Heart right ventricle (tissue), 16 donors: ENCODE measurements around the gene LINC00237. TPM values are rescaled to one million over a fixed set of nuclear protein-coding genes. Genes with fewer than 3 reads are reported as not detected.

Source experiments
- ATAC-seq, 8 donors: fragments of 200-7000 bp; cut with Tn5 transposase; one replicate each; pipeline ENCODE4 v1.9.1; 2020; ENCODE audit warnings: mild to moderate bottlenecking in 8 of 8, moderate library complexity in 8 of 8, moderate number of reproducible peaks in 1 of 8
- DNase-seq, 2 donors: peaks; one replicate each; pipeline ENCODE4 v3.0.0-alpha.2; 2020
- H3K27ac ChIP-seq, 10 donors: fragments of 200-600 bp; sonication (generic) in 2 of 10; one replicate each; pipeline versions ENCODE4 v1.5.0 to v1.8.0; 2020 to 2022; ENCODE audit warnings: mild to moderate bottlenecking in 3 of 10
- H3K27me3 ChIP-seq, 7 donors: fragments of 200-600 bp; one replicate each; pipeline ENCODE4 v1.8.0; 2021 to 2022; ENCODE audit warnings: mild to moderate bottlenecking in 2 of 7
- H3K36me3 ChIP-seq, 9 donors: fragments of 200-600 bp; sonication (generic) in 1 of 9; one replicate each; pipeline versions ENCODE4 v1.5.0 to v1.8.0; 2020 to 2022; ENCODE audit warnings: mild to moderate bottlenecking in 2 of 9
- H3K4me1 ChIP-seq, 9 donors: fragments of 200-600 bp; sonication (generic) in 1 of 9; one replicate each; pipeline versions ENCODE4 v1.5.0 to v1.8.0; 2020 to 2022; ENCODE audit warnings: mild to moderate bottlenecking in 4 of 9
- H3K4me3 ChIP-seq, 10 donors: fragments of 200-600 bp; sonication (generic) in 2 of 10; one replicate each; pipeline versions ENCODE4 v1.5.0 to v1.8.0; 2020 to 2022; ENCODE audit warnings: mild to moderate bottlenecking in 7 of 10, moderate library complexity in 2 of 10
- H3K9me3 ChIP-seq, 11 donors: fragments of 200-600 bp in 10 of 11; sonication (generic) in 2 of 11; one replicate each; pipeline versions ENCODE4 v1.5.0 to v1.8.0; 2013 to 2022; ENCODE audit warnings: mild to moderate bottlenecking in 2 of 11, control low read depth in 1 of 11, moderate library complexity in 1 of 11
- WGBS, 2 donors: extraction: QIAGEN DNeasy Blood & Tissue Kit; methylation state at CpG; one replicate each; pipeline ENCODE4 v1.1.7; 2013; ENCODE audit warnings: inconsistent platforms in 1 of 2; 5-methylcytosine and 5-hydroxymethylcytosine counted together
- intact Hi-C, 10 donors: fragments of 100-400 bp; cut with DNase I; formaldehyde crosslinking; loops; one replicate each; pipeline versions ENCODE4 v1.11.1 to v1.14.2; 2022
- polyA plus RNA-seq, 2 donors: library from polyadenylated mRNA; stranded (reverse); fragments of 200-250 nt; gene quantifications; one replicate each; pipeline ENCODE4 v1.2.3, GENCODE V29; 2013
- total RNA-seq, 10 donors: library from RNA; stranded (reverse); fragmentation: NEBNext Ultra II Directional in 3 of 10; extraction: Animal tissue kit (Norgen Biotek cat#: 25700) in 3 of 10; gene quantifications; one replicate each; pipeline versions ENCODE4 v1.2.1 to v1.2.4, GENCODE V29; 2021 to 2023
- TF ChIP-seq, protein P1 (sequence below), 9 donors: fragments of 200-600 bp; sonication (generic) in 2 of 9; IDR thresholded peaks; one replicate each; pipeline versions ENCODE4 v1.5.0 to v1.8.0; 2021 to 2022; ENCODE audit warnings: antibody characterized with exemption in 9 of 9, mild to moderate bottlenecking in 5 of 9, moderate library complexity in 1 of 9
- donor health status: Arrhythmogenic right ventricular cardiomyopathy.
- donor health status: ischemic (EF 13 %, LVEDD 7.1; RV severe dilation, severe dysfunction).
- donor health status: healthy with polysubstance abuse.
- donor health status: DM: no; HTN: yes; CAD: no.
- donor health status: DM: no; HTN: no; CAD: no.
- donor health status: ischemic (EF 25% LVEDD 6.9; RV normal size, moderate dysfunction).
- donor health status: ischemic (EF 25% LVEDD 5.7; RV mildly dilated, moderate dysfunction).
- donor health status: healthy.
- donor health status: DM: yes; HTN: yes; CAD: no.
- donor health status: Ischemic cardiomyopathy.
- donor health status: ischemic (EF 35%, LVEDD 5.7; RV mildly dilated, moderate dysfunction).
- donor health status: nonischemic (EF 11% LVEDD 7.7; RV severe dilation, severe dysfunction).
- donor health status: DM: yes; HTN: yes; CAD: no.
- donor health status: PGD.
- donor health status: ischemic (EF 29% LVEDD 5.4; RV normal size, mild dysfunction).
- donor health status: nonischemic (EF 23%, LVEDD 6.1; RV moderate dilation, normal function).

LINC00237 gene
- total and polyA plus RNA-seq, 12 donors: not detected

- Histone ChIP-seq H3K4me1 (no peaks in the 10 kb centered on the region), H3K27ac (no peak overlapping the region), H3K9me3 (no peaks in the 10 kb centered on the region), H3K4me3 (no peak overlapping the region), H3K27me3 (no peaks in the 10 kb centered on the region), H3K36me3 (peaks cover 0 to 68% (median 7%) of the 10 kb centered on the region in 9 donors)
- ATAC-seq (no peak), DNase-seq (no peak)
- 95 to 97% methylated on average over 8 of the region's 8 CpGs for WGBS, 2 donors
- TF ChIP-seq, protein P1, sequence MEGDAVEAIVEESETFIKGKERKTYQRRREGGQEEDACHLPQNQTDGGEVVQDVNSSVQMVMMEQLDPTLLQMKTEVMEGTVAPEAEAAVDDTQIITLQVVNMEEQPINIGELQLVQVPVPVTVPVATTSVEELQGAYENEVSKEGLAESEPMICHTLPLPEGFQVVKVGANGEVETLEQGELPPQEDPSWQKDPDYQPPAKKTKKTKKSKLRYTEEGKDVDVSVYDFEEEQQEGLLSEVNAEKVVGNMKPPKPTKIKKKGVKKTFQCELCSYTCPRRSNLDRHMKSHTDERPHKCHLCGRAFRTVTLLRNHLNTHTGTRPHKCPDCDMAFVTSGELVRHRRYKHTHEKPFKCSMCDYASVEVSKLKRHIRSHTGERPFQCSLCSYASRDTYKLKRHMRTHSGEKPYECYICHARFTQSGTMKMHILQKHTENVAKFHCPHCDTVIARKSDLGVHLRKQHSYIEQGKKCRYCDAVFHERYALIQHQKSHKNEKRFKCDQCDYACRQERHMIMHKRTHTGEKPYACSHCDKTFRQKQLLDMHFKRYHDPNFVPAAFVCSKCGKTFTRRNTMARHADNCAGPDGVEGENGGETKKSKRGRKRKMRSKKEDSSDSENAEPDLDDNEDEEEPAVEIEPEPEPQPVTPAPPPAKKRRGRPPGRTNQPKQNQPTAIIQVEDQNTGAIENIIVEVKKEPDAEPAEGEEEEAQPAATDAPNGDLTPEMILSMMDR (IDR thresholded peaks at IDR 0.05): no peak
- intact Hi-C loops: loop anchor here in 1 of 10 donors (10.0 kb wide), 1 partner anchor 239 kb away; no protein-coding TSS in a partner anchor
These were observed 30.0 kb upstream of the LINC00237 start for GRCh38 chr20:21136015-21136732.

DNA sequence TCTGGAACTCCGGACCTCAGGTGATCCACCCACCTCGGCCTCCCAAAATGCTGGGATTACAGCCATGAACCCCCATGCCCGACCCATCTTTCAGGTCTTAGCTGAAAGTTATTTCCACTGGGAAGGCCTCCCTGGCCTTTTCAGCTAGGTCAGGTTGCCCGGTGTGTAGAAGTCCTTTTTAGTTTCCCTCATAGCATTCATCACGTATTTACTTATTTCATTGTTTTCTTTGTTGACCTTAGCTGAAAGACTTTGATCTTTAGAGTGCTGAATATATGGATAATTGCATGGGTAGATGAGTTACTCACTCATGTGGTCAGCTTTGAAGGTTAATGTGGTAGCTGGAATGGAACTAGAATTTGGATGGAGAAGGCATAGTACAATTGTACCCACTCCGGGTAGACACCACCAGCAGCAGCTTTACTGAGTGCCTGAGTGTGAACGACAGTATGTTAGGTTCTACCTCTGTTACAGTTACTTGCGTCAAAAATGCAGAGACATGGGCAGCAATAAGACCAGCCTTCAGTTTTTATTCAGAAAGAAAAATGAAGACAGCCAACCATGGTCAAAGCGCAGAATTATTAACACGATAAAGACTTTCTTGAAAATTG, 28.8 kb upstream of the LINC00237 start:
- Histone ChIP-seq H3K36me3 (peaks cover 0 to 70% (median 7%) of the 10 kb centered on the region in 9 donors), H3K4me1 (no peaks in the 10 kb centered on the region), H3K27ac (no peak overlapping the region), H3K27me3 (no peaks in the 10 kb centered on the region), H3K9me3 (no peaks in the 10 kb centered on the region), H3K4me3 (no peak overlapping the region)
- 94 to 96% methylated on average over 10 of the region's 10 CpGs for WGBS, 2 donors
- intact Hi-C loops: loop anchor here in 1 of 10 donors (10.0 kb wide), 1 partner anchor 240 kb away; no protein-coding TSS in a partner anchor
- DNase-seq (no peak), ATAC-seq (no peak)
- TF ChIP-seq, protein P1 (IDR thresholded peaks at IDR 0.05): no peak

- Histone ChIP-seq H3K4me1 (no peaks in the 10 kb centered on the region), H3K36me3 (peaks cover 0 to 70% (median 7%) of the 10 kb centered on the region in 9 donors), H3K4me3 (no peak overlapping the region), H3K27me3 (no peaks in the 10 kb centered on the region), H3K9me3 (no peaks in the 10 kb centered on the region), H3K27ac (no peak overlapping the region)
- DNase-seq (no peak), ATAC-seq (no peak)
- 92 to 94% methylated on average over 16 of the region's 16 CpGs for WGBS, 2 donors
- TF ChIP-seq, protein P1 (IDR thresholded peaks at IDR 0.05): no peak
- intact Hi-C loops: loop anchor here in 1 of 10 donors (10.0 kb wide), 1 partner anchor 241 kb away; no protein-coding TSS in a partner anchor
These were observed 27.9 kb upstream of the LINC00237 start for GRCh38 chr20:21133917-21134622.

- ATAC-seq (no peak), DNase-seq (no peak)
- no peaks in the 10 kb centered on the region for H3K27me3 ChIP-seq
- intact Hi-C loops: loop anchor here in 1 of 10 donors (10.0 kb wide), 1 partner anchor 241 kb away; no protein-coding TSS in a partner anchor
- H3K36me3 ChIP-seq: peaks cover 0 to 63% (median 7%) of the 10 kb centered on the region in 9 donors
- no peaks in the 10 kb centered on the region for H3K9me3 ChIP-seq
- H3K4me3 ChIP-seq: no peak overlapping the region
- H3K4me1 ChIP-seq: no peaks in the 10 kb centered on the region
- WGBS, 2 donors: 73 to 76% methylated on average over 4 of the region's 4 CpGs
- TF ChIP-seq, protein P1 (IDR thresholded peaks at IDR 0.05): no peak
- H3K27ac ChIP-seq: no peak overlapping the region
These were observed 27.2 kb upstream of the LINC00237 start for GRCh38 chr20:21133404-21133803.
